ENCODE measurements around the gene CLN6.
"Not testable (repeated sequence)": the region's sequence is repeated elsewhere in the genome, so short reads cannot be mapped to it uniquely, and the experiment has no call there.

CLN6 gene

GRCh38 chr15:68186671-68187397 is 42.7 kb downstream of the CLN6 start:
- DNase-seq: no peak

GRCh38 chr15:68184616-68185480 is 44.7 kb downstream of the CLN6 start:
- no peak for DNase-seq

- no peak for DNase-seq
Measured at GRCh38 chr15:68183616-68184315, 45.8 kb downstream of the CLN6 start.

GRCh38 chr15:68177742-68178141 is 51.8 kb downstream of the CLN6 start:
- no peak for DNase-seq

DNA sequence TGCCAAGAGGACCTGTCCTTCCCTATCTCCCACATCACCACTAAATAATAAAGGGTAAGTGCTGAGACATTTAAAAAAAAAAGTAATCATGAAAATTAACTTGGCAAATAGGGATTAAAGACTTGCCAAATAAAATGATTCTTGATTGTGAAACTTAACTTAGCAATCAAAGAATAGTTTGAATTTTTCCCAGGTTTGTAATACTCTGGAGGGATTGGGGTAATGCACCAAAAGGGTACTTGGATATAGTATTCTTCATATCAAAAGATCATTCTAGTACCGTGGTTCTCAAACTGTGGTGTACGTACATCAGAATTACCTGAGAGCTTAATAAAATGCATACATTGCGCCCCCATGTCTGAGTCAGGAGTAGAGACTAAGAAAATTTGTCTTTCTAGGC is 52.9 kb downstream of the CLN6 start:
- DNase-seq: no peak

- DNase-seq: no peak
Measured at GRCh38 chr15:68175526-68175925, 54.0 kb downstream of the CLN6 start.

DNA sequence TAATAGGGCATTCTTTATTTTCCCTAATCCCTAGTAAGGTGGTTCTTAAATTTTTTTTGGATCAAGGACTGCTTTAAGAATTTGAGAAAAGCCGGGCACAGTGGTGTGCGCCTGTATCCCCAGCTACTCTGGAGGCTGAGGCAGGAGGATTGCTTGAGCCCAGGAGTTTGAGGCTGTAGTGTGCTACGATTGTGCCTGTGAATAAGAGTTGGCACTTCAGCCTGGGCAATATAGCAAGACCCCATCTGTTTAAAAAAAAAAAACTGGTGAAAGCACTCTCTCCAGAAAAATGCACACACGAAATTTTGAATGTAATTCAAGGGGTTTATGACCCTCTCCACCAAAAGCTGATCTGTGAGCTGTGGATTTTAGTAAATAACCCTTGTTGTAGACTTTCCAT is 56.4 kb downstream of the CLN6 start:
- DNase-seq: no peak

- not testable (repeated sequence) for DNase-seq
Measured at GRCh38 chr15:68172037-68172436, 57.5 kb downstream of the CLN6 start.

DNA sequence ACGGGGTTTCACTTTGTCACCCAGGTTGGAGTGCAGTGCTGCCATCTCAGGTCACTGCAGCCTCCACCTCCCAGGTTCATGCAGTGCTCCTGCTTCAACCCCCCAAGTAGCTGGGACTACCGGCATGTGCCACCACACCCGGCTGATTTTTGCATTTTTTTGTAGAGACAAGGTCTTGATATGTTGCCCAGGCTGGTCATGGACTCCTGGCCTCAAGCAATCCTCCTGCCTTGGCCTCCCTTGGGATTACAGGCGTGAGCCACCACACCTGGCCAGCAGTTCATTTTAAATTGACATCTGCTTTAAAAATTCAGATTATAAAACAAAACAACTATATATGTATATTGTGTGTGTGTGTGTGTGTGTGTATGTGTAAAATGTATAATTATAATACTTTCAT is 62.7 kb downstream of the CLN6 start:
- DNase-seq: no peak

GRCh38 chr15:68163191-68163590 is 66.3 kb downstream of the CLN6 start:
- DNase-seq: no peak

GRCh38 chr15:68158046-68158628 is 71.4 kb downstream of the CLN6 start:
- no peak for DNase-seq

DNA sequence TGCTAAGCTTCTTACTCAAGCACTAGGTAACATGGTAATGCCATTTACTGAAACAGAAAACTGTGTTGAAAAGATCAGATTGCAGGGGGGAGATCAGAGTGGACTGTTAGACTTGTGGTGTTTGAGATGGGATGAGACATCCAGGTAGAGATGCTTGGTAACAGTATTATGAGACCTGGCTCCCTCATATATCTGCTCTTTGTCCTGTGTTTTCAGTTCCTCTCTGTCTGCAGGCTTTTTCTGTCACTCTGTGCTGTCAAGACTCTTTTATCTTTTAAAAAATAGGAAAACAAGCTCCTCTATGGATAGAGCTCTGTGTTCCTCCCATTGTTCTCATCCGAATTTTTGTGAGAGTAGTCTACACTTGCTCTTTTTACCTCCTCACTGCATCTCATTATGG is 72.5 kb downstream of the CLN6 start:
- no peak for DNase-seq

Data from NCI-H2227 treated with DMSO at 0.1 percent for 48 hours (cell line).